Sigmoid colon (tissue), 7 donors: ENCODE data around the gene MGAT1. TPM values are rescaled to one million over a fixed set of nuclear protein-coding genes. Genes with fewer than 3 reads are reported as not detected.

Experiments
- DNase-seq: peaks from one replicate; pipeline ENCODE4 v3.0.0-alpha.2; 2019
- H3K27ac ChIP-seq, 4 donors: fragments of 200-600 bp; sonication (generic); one replicate each; pipeline ENCODE4 v1.5.1; 2016 to 2019; ENCODE audit warnings: mild to moderate bottlenecking in 1 of 4
- H3K27me3 ChIP-seq, 3 donors: fragments of 200-600 bp; sonication (generic); one replicate each; pipeline ENCODE4 v1.5.1; 2019; ENCODE audit warnings: mild to moderate bottlenecking in 1 of 3
- H3K36me3 ChIP-seq, 4 donors: fragments of 200-600 bp; sonication (generic); one replicate each; pipeline ENCODE4 v1.5.1; 2016 to 2019
- H3K4me1 ChIP-seq, 4 donors: fragments of 200-600 bp; sonication (generic); one replicate each; pipeline ENCODE4 v1.5.1; 2017 to 2019
- H3K4me3 ChIP-seq, 4 donors: fragments of 200-600 bp; sonication (generic); one replicate each; pipeline ENCODE4 v1.5.1; 2017 to 2019; ENCODE audit warnings: mild to moderate bottlenecking in 2 of 4, moderate library complexity in 1 of 4
- H3K9me3 ChIP-seq, 4 donors: fragments of 200-600 bp in 3 of 4; sonication (generic) in 3 of 4; one replicate each; pipeline versions ENCODE4 v1.5.1 to v1.6.1; 2013 to 2019
- CTCF ChIP-seq, 4 experiments: fragments of 450-650 bp in 3 of 4; fragments of 200-600 bp in 1 of 4; IDR thresholded peaks; one replicate each; pipeline ENCODE4 v1.5.1; 2016 to 2019; ENCODE audit warnings: antibody characterized with exemption in 4 of 4, mild to moderate bottlenecking in 3 of 4, moderate library complexity in 2 of 4
- EP300 ChIP-seq, 4 donors: sonication (generic); formaldehyde crosslinking; IDR thresholded peaks; one replicate each; pipeline ENCODE4 v1.6.1; 2017; ENCODE audit warnings: antibody characterized with exemption in 4 of 4
- POLR2A ChIP-seq, 2 donors: fragments of 450-650 bp; IDR thresholded peaks; one replicate each; pipeline ENCODE4 v1.6.1; 2016; ENCODE audit warnings: antibody characterized with exemption in 2 of 2, mild to moderate bottlenecking in 2 of 2, moderate library complexity in 2 of 2
- POLR2AphosphoS5 ChIP-seq, 4 donors: sonication (generic); formaldehyde crosslinking; IDR thresholded peaks; one replicate each; pipeline ENCODE4 v1.6.1; 2017; ENCODE audit warnings: antibody characterized with exemption in 4 of 4
- WGBS, 2 donors: extraction: QIAGEN DNeasy Blood & Tissue Kit; methylation state at CpG; one replicate each; pipeline ENCODE4 v1.1.7; 2013; 5-methylcytosine and 5-hydroxymethylcytosine counted together
- intact Hi-C: fragments of 100-400 bp; cut with DNase I; formaldehyde crosslinking; loops from one replicate; pipeline ENCODE4 v1.15.1; 2023
- polyA plus RNA-seq, 3 donors: library from polyadenylated mRNA; stranded (reverse); fragments of 200-250 nt; gene quantifications; one replicate each; pipeline ENCODE4 v1.2.3, GENCODE V29; 2013
- total RNA-seq, 4 donors: library from RNA; depleted of rRNA; stranded (reverse); fragments of >200 nt; gene quantifications; one replicate each; pipeline ENCODE4 v1.1.0, GENCODE V29; 2016
- donor health status: healthy with polysubstance abuse.
- donor health status: Bipolar disorder and iron deficiency.
- donor health status: healthy.

The MGAT1 gene
- total and polyA plus RNA-seq, 7 donors: 41.4 to 149 (median 105) TPM

GRCh38 chr5:180815293-180815917 is 12.8 kb upstream of the MGAT1 start:
- peak in 3 of 4 donors; percentile 32 to 70 (median 52) for TF ChIP-seq POLR2AphosphoS5 (IDR thresholded peaks at IDR 0.05)
- TF ChIP-seq POLR2A (IDR thresholded peaks at IDR 0.05): peak; percentile 13 to 28
- no peak for TF ChIP-seq EP300 (IDR thresholded peaks at IDR 0.05)
- no peak for TF ChIP-seq CTCF (IDR thresholded peaks at IDR 0.05)
- Histone ChIP-seq H3K27ac (peak overlapping the region; percentile 34 to 66 (median 54)), H3K27me3 (no peaks in the 10 kb centered on the region), H3K4me3 (peak overlapping the region in 3 of 4 donors; percentile 8 to 77 (median 16)), H3K4me1 (peaks cover 0 to 26% (median 18%) of the 10 kb centered on the region in 4 donors), H3K9me3 (no peaks in the 10 kb centered on the region), H3K36me3 (no peaks in the 10 kb centered on the region)
- no peak for DNase-seq
- intact Hi-C loops: no loop called here
- WGBS, 2 donors: 69 to 85% methylated on average over 9 of the region's 9 CpGs

- Histone ChIP-seq H3K27me3 (no peaks in the 10 kb centered on the region), H3K4me3 (peak overlapping the region in 2 of 4 donors; percentile 16 to 77), H3K4me1 (peaks cover 0 to 36% (median 25%) of the 10 kb centered on the region in 4 donors), H3K27ac (peak overlapping the region in 1 of 4 donors; percentile 66), H3K36me3 (no peaks in the 10 kb centered on the region), H3K9me3 (no peaks in the 10 kb centered on the region)
- no peak for TF ChIP-seq CTCF (IDR thresholded peaks at IDR 0.05)
- intact Hi-C loops: loop anchor here (5.0 kb wide), 1 partner anchor 434 kb away; no protein-coding TSS in a partner anchor
- 63 to 79% methylated on average over 5 of the region's 5 CpGs for WGBS, 2 donors
- peak; percentile 48 for DNase-seq
These were observed 10.8 kb upstream of the MGAT1 start for GRCh38 chr5:180813420-180813819.

GRCh38 chr5:180811623-180812124 is 9.1 kb upstream of the MGAT1 start:
- peaks cover 0 to 38% (median 36%) of the 10 kb centered on the region in 4 donors for H3K4me1 ChIP-seq
- H3K9me3 ChIP-seq: no peaks in the 10 kb centered on the region
- no peak for TF ChIP-seq POLR2AphosphoS5 (IDR thresholded peaks at IDR 0.05)
- no peak for TF ChIP-seq CTCF (IDR thresholded peaks at IDR 0.05)
- TF ChIP-seq POLR2A (IDR thresholded peaks at IDR 0.05): no peak
- no peak for TF ChIP-seq EP300 (IDR thresholded peaks at IDR 0.05)
- intact Hi-C loops: loop anchor here (5.0 kb wide), 1 partner anchor 436 kb away; no protein-coding TSS in a partner anchor
- no peaks in the 10 kb centered on the region for H3K27me3 ChIP-seq
- 78 to 83% methylated on average over 10 of the region's 10 CpGs for WGBS, 2 donors
- DNase-seq: peak; percentile 66
- peak overlapping the region; percentile 93 to 99 (median 98) for H3K27ac ChIP-seq
- peaks cover 0 to 3% (median 0%) of the 10 kb centered on the region in 4 donors for H3K36me3 ChIP-seq
- peak overlapping the region in 3 of 4 donors; percentile 59 to 77 (median 76) for H3K4me3 ChIP-seq

- H3K27me3 ChIP-seq: no peaks in the 10 kb centered on the region
- peak overlapping the region; percentile 93 to 99 (median 98) for H3K27ac ChIP-seq
- DNase-seq: peak; percentile 83
- H3K4me1 ChIP-seq: peaks cover 0 to 42% (median 41%) of the 10 kb centered on the region in 4 donors
- TF ChIP-seq EP300 (IDR thresholded peaks at IDR 0.05): no peak
- no peak for TF ChIP-seq POLR2AphosphoS5 (IDR thresholded peaks at IDR 0.05)
- no peak for TF ChIP-seq POLR2A (IDR thresholded peaks at IDR 0.05)
- TF ChIP-seq CTCF (IDR thresholded peaks at IDR 0.05): no peak
- peak overlapping the region; percentile 59 to 77 (median 68) for H3K4me3 ChIP-seq
- H3K36me3 ChIP-seq: peaks cover 0 to 9% (median 0%) of the 10 kb centered on the region in 4 donors
- intact Hi-C loops: loop anchor here (1.0 to 5.0 kb wide), 2 partner anchors 20 to 436 kb away; no protein-coding TSS in a partner anchor
- no peaks in the 10 kb centered on the region for H3K9me3 ChIP-seq
- 5 to 8% methylated on average over 30 of the region's 30 CpGs for WGBS, 2 donors
These were observed 8.5 kb upstream of the MGAT1 start for GRCh38 chr5:180810959-180811622.
